Left colon (tissue), 2 donors: Measurements from ENCODE around the gene ANKRD44. TPM values are rescaled to one million over a fixed set of nuclear protein-coding genes. Genes with fewer than 3 reads are reported as not detected.
A peak's percentile ranks its signal among the peaks of the same experiment; 100 is the strongest.
"Not testable (repeated sequence)": the region's sequence is repeated elsewhere in the genome, so short reads cannot be mapped to it uniquely, and the experiment has no call there.

Source experiments
- ATAC-seq: fragments of 200-7000 bp; cut with Tn5 transposase; one replicate; pipeline ENCODE4 v1.9.1; 2020; ENCODE audit warnings: mild to moderate bottlenecking, moderate library complexity
- DNase-seq, 2 donors: peaks; one replicate each; pipeline ENCODE4 v3.0.0-alpha.2; 2020
- intact Hi-C, 2 donors: fragments of 100-400 bp; cut with DNase I in 1 of 2; cut with micrococcal nuclease in 1 of 2; formaldehyde crosslinking; loops; one replicate each; pipeline versions ENCODE4 v1.11.2 to v1.14.0; 2022; cut with DNase I, micrococcal nuclease
- total RNA-seq, 2 donors: library from RNA; stranded (reverse); fragmentation: NEBNext Ultra II Directional; extraction: Animal tissue kit (Norgen Biotek cat#: 25700); gene quantifications; one replicate each; pipeline ENCODE4 v1.2.1, GENCODE V29; 2021
- donor health status: DM: no; HTN: no; CAD: no.
- donor health status: DM: yes; HTN: yes; CAD: no.

The ANKRD44 gene
- total RNA-seq, 2 donors from 2014 or later, result 9.2 to 14.6 TPM

GRCh38 chr2:197045115-197045514, 265.5 kb downstream of the ANKRD44 start:
- intact Hi-C loops, result no loop called here
- no peak for DNase-seq
- peak; percentile 98 for ATAC-seq

GRCh38 chr2:197042739-197043196, 267.8 kb downstream of the ANKRD44 start:
- intact Hi-C loops, result no loop called here
- DNase-seq (no peak), ATAC-seq (peak; percentile 44)

GRCh38 chr2:197037863-197038398, 272.6 kb downstream of the ANKRD44 start:
- no peak for ATAC-seq
- no peak for DNase-seq
- intact Hi-C loops, result no loop called here

- DNase-seq (no peak), ATAC-seq (no peak)
- intact Hi-C loops, result no loop called here
Measured at GRCh38 chr2:197035002-197035401, 275.6 kb downstream of the ANKRD44 start.

- DNase-seq (no peak), ATAC-seq (no peak)
- intact Hi-C loops, result no loop called here
Measured at GRCh38 chr2:197034292-197034691, 276.3 kb downstream of the ANKRD44 start.

GRCh38 chr2:197033222-197033621, 277.4 kb downstream of the ANKRD44 start:
- DNase-seq (no peak), ATAC-seq (no peak)
- intact Hi-C loops, result no loop called here

- peak; percentile 47 for ATAC-seq
- intact Hi-C loops, result no loop called here
- no peak for DNase-seq
Measured at GRCh38 chr2:197031803-197032202, 278.8 kb downstream of the ANKRD44 start.

- intact Hi-C loops, result no loop called here
- ATAC-seq, result peak; percentile 92
Measured at GRCh38 chr2:197030090-197030489, 280.5 kb downstream of the ANKRD44 start.

GRCh38 chr2:197028633-197029032, 281.9 kb downstream of the ANKRD44 start:
- intact Hi-C loops, result loop anchor here in 1 of 2 donors (10.0 kb wide), 1 partner anchor 346 kb away; no protein-coding TSS in a partner anchor
- ATAC-seq (no peak), DNase-seq (no peak)

More at GRCh38 chr2:197030090-197030489, 280.5 kb downstream of the ANKRD44 start:
- DNase-seq, result no peak

GRCh38 chr2:197028230-197028629, 282.4 kb downstream of the ANKRD44 start:
- DNase-seq (no peak), ATAC-seq (no peak)
- intact Hi-C loops, result loop anchor here in 1 of 2 donors (10.0 kb wide), 1 partner anchor 347 kb away; no protein-coding TSS in a partner anchor

GRCh38 chr2:197024206-197024605, 286.4 kb downstream of the ANKRD44 start:
- intact Hi-C loops, result loop anchor here in 1 of 2 donors (10.0 kb wide), 1 partner anchor 351 kb away; no protein-coding TSS in a partner anchor
- DNase-seq (peak in 1 of 2 donors; percentile 25), ATAC-seq (peak; percentile 79)

- not testable (repeated sequence) for ATAC-seq, DNase-seq
- intact Hi-C loops, result loop anchor here in 1 of 2 donors (10.0 kb wide), 1 partner anchor 354 kb away; no protein-coding TSS in a partner anchor
Measured at GRCh38 chr2:197020921-197021320, 289.7 kb downstream of the ANKRD44 start.

- ATAC-seq (no peak), DNase-seq (no peak)
- intact Hi-C loops, result loop anchor here in 1 of 2 donors (10.0 kb wide), 1 partner anchor 362 kb away; no protein-coding TSS in a partner anchor
Measured at GRCh38 chr2:197013098-197013497, 297.5 kb downstream of the ANKRD44 start.

- DNase-seq (no peak), ATAC-seq (peak; percentile 80)
- intact Hi-C loops, result loop anchor here in 1 of 2 donors (10.0 kb wide), 1 partner anchor 363 kb away; no protein-coding TSS in a partner anchor
Measured at GRCh38 chr2:197011801-197012641, 298.6 kb downstream of the ANKRD44 start.

- DNase-seq, result no peak
- ATAC-seq, result no peak
- intact Hi-C loops, result loop anchor here in 1 of 2 donors (10.0 kb wide), 1 partner anchor 364 kb away; no protein-coding TSS in a partner anchor
Measured at GRCh38 chr2:197011021-197011417, 299.6 kb downstream of the ANKRD44 start.

GRCh38 chr2:197010200-197011020, 300.2 kb downstream of the ANKRD44 start:
- intact Hi-C loops, result loop anchor here in 1 of 2 donors (10.0 kb wide), 1 partner anchor 364 kb away; no protein-coding TSS in a partner anchor
- no peak for ATAC-seq

GRCh38 chr2:197008741-197009341, 301.7 kb downstream of the ANKRD44 start:
- ATAC-seq, DNase-seq: not testable (repeated sequence)

More at GRCh38 chr2:197010200-197011020, 300.2 kb downstream of the ANKRD44 start:
- DNase-seq, result no peak

More at GRCh38 chr2:197008741-197009341, 301.7 kb downstream of the ANKRD44 start:
- intact Hi-C loops, result not testable (repeated sequence)
